NT2/D1 (cell line): ENCODE measurements around the gene RPE.

Source experiments
- SUZ12 ChIP-seq: IDR thresholded peaks from 2 replicates; pipeline ENCODE4 v1.6.1; 2011; ENCODE audit not compliant: insufficient read length, insufficient read depth; ENCODE audit errors: extremely low read depth
- YY1 ChIP-seq: IDR thresholded peaks from 2 replicates; pipeline ENCODE4 v1.6.1; 2011; ENCODE audit not compliant: insufficient read length, insufficient read depth
- ZNF274 ChIP-seq: IDR thresholded peaks from 2 replicates; pipeline ENCODE4 v1.6.1; 2011; ENCODE audit warnings: mild to moderate bottlenecking, low read depth, low read length

DNA sequence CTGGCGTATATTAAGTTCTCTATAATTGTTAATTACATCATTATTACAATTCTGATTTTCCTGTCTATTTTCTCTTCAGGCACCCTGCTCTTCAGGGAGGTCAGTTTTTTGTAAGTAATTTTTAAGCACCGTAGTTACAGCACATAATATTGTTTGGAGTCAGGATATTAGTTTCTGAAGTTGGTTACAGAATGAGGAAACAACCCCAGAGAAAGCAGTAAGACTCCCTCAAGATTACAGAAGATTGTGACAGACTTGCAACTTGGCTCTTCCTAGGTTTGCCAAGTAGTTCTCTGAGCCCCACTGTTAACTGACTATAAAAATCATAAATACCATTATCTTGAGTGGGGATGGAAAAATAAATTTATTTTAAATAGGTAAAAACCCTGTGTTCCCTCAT lies 921 bp downstream of the RPE start:
- no peak for TF ChIP-seq ZNF274
- no peak for TF ChIP-seq SUZ12
- no peak for TF ChIP-seq YY1
